WERI-Rb-1 (cell line): ENCODE data around the gene ADAM15.
A peak's percentile ranks its signal among the peaks of the same experiment; 100 is the strongest.

ENCODE experiments used
- DNase-seq: peaks from one replicate; pipeline ENCODE4 v3.0.0-alpha.2; 2020
- H3K27ac ChIP-seq: fragments of 250-450 bp; sonication (Bioruptor Pico); 2 replicates; pipeline ENCODE4 v1.5.1; 2020; ENCODE audit warnings: mild to moderate bottlenecking, moderate library complexity
- H3K27me3 ChIP-seq: fragments of 250-450 bp; sonication (Bioruptor Pico); 2 replicates; pipeline ENCODE4 v1.5.1; 2021; ENCODE audit warnings: mild to moderate bottlenecking, low read depth, moderate library complexity; ENCODE audit not compliant: insufficient read depth, severe bottlenecking
- H3K36me3 ChIP-seq: fragments of 250-450 bp; sonication (Bioruptor Pico); 2 replicates; pipeline ENCODE4 v1.5.1; 2020; ENCODE audit warnings: mild to moderate bottlenecking, moderate library complexity
- H3K4me3 ChIP-seq: 2 replicates; pipeline ENCODE4 v1.5.1; 2011; ENCODE audit warnings: low read depth, mild to moderate bottlenecking, control low read depth, low read length
- H3K9me3 ChIP-seq: fragments of 250-450 bp; sonication (Bioruptor Pico); 2 replicates; pipeline ENCODE4 v1.5.1; 2021; ENCODE audit warnings: mild to moderate bottlenecking, moderate library complexity; ENCODE audit not compliant: severe bottlenecking
- TF ChIP-seq, protein P1 (sequence below): IDR thresholded peaks from 2 replicates; pipeline ENCODE4 v1.5.1; 2011; ENCODE audit warnings: low read depth, mild to moderate bottlenecking, control low read depth, inconsistent platforms, low read length

ADAM15 gene, protein sequence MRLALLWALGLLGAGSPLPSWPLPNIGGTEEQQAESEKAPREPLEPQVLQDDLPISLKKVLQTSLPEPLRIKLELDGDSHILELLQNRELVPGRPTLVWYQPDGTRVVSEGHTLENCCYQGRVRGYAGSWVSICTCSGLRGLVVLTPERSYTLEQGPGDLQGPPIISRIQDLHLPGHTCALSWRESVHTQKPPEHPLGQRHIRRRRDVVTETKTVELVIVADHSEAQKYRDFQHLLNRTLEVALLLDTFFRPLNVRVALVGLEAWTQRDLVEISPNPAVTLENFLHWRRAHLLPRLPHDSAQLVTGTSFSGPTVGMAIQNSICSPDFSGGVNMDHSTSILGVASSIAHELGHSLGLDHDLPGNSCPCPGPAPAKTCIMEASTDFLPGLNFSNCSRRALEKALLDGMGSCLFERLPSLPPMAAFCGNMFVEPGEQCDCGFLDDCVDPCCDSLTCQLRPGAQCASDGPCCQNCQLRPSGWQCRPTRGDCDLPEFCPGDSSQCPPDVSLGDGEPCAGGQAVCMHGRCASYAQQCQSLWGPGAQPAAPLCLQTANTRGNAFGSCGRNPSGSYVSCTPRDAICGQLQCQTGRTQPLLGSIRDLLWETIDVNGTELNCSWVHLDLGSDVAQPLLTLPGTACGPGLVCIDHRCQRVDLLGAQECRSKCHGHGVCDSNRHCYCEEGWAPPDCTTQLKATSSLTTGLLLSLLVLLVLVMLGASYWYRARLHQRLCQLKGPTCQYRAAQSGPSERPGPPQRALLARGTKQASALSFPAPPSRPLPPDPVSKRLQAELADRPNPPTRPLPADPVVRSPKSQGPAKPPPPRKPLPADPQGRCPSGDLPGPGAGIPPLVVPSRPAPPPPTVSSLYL

DNA sequence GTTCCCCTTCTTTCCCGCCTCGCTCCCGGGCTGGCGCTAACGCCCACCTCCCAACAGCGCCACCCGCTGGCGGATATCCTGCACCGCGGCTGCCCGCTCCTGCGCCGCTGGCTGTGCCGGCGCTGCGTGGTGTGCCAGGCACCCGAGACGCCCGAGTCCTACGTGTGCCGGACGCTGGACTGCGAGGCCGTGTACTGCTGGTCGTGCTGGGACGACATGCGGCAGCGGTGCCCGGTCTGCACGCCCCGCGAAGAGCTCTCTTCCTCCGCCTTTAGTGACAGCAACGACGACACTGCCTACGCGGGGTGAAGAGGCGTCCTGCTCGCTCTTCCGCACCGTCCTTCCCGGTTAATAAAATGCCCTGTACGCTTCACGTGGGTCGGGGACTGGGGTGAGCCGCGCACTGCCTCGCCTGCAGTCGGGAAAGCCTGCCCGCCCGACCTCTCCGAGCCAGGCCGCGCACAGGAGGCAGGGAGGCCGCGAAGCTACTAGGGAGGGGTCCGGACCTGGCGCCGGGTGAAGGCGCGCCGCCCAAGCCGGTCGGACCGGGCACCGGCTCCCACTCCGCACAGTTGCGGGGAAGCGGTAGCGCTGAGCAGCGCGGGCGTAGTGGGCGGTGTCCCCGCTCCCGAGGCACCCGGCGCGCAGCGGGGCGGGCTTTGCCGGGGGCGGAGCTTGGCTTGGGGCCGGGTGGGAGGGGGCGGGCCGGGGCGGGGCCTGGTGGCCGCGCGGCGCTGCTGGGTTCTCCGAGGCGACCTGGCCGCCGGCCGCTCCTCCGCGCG is at the start of gene ADAM15:
Gene ADAM15, plus strand, starts transcription at position 757 of the 782 bp plus-strand sequence. CDS start 71 bp downstream, outside the sequence.
- TF ChIP-seq, protein P1, sequence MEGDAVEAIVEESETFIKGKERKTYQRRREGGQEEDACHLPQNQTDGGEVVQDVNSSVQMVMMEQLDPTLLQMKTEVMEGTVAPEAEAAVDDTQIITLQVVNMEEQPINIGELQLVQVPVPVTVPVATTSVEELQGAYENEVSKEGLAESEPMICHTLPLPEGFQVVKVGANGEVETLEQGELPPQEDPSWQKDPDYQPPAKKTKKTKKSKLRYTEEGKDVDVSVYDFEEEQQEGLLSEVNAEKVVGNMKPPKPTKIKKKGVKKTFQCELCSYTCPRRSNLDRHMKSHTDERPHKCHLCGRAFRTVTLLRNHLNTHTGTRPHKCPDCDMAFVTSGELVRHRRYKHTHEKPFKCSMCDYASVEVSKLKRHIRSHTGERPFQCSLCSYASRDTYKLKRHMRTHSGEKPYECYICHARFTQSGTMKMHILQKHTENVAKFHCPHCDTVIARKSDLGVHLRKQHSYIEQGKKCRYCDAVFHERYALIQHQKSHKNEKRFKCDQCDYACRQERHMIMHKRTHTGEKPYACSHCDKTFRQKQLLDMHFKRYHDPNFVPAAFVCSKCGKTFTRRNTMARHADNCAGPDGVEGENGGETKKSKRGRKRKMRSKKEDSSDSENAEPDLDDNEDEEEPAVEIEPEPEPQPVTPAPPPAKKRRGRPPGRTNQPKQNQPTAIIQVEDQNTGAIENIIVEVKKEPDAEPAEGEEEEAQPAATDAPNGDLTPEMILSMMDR: peak; percentile 100
- Histone ChIP-seq H3K27me3 (no peaks in the 10 kb centered on the region), H3K9me3 (no peaks in the 10 kb centered on the region), H3K36me3 (peaks cover 24% of the 10 kb centered on the region), H3K27ac (peak within 1 kb of the TSS; percentile 93), H3K4me3 (peak within 1 kb of the TSS; percentile 74)
- peak; percentile 99 for DNase-seq

DNA sequence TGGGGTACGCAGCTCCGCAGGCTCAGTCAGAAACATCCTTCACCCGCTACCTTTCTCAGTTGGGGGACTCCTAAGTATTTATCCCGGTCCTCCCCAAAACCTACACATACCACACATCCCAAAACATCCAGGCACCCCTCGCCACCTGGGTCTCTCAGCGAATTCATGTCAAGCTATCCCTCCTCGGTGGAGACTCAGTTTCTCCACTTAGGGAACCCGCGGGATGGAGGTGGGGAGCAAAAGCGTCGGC is 49.8 kb upstream of the ADAM15 start:
- H3K36me3 ChIP-seq: peaks cover 8% of the 10 kb centered on the region
- TF ChIP-seq, protein P1: no peak
- H3K9me3 ChIP-seq: no peaks in the 10 kb centered on the region
- H3K27ac ChIP-seq: peak overlapping the region; percentile 99
- H3K27me3 ChIP-seq: no peaks in the 10 kb centered on the region
- H3K4me3 ChIP-seq: peak overlapping the region; percentile 64
- no peak for DNase-seq

DNA sequence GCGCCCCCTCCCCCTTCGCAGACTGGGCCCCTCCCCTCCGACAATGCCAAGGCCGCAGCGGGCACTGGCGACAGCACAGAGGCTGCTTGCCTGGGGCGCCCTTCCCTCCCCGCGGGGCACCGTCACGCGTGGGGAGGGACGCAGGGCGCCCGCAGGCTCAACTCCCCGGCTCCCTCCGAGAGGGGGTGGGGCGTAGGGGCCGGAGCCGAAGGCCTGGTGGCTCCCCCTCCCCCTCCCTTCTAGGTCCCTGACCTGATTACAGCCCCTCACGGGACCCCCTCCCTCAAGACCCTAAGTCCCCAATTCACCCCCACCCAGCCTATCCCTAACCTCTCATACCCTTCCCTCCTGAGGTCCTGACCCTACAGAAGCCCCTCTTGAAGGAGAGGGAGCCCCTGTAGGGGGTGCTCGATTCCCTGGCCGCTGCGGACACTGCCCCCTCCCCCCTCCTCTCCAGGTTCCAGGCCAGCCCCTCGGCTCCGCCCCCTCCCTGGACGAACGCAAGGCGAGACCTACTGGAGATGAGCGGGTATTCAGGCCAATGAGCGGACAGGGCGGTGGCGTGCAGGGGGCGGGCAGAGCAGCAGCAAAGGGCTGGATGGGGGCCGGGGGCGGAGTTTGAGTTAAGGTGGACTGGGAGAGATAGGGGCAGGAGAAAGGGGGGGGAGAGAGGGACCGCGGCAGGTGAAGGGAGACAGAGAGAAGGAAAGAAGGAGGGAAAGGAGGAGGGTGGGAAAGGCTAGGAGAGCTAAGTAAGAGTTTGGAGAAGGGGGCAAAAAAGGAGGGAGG is 49.2 kb upstream of the ADAM15 start:
- H3K4me3 ChIP-seq: peak overlapping the region; percentile 64
- no peaks in the 10 kb centered on the region for H3K9me3 ChIP-seq
- H3K36me3 ChIP-seq: peaks cover 11% of the 10 kb centered on the region
- no peaks in the 10 kb centered on the region for H3K27me3 ChIP-seq
- peak; percentile 100 for DNase-seq
- TF ChIP-seq, protein P1: peak; percentile 86
- peak overlapping the region; percentile 99 for H3K27ac ChIP-seq

DNA sequence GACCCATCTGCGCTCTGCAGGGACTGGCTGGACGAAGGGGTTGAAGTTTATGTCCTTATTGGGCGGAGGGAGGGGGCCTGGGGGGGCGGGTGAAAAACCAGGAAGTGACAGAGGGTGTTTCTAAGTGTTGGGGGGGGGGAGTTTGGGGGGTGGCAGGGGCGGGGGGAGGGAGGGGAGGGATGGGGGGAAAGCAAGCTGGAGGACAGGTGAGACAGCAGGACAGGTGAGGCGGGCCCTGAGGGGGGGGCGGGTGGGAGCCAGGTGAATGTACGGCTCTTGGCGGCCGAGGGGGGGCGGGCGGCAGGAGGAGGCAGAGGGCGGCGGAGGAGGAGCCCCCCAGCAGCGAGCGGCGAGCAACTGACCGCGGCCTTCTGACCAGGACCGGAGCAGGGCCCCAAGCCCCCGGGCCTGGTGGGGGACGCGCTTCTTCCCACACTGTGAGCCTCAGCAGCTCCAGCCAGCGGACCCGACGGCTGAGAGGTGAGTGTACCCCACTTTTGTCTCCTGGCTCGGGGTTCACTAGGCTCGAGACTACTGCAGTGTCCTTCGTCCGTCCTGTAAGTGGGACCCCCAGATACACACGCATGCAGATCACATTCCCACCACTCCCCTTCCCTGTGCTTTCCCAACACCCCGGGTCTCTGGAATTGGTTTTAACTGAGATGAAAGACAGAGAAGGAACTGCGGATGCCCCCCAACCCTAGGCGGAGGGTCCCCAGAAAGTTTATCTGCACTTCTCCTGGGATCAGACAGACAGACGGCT is 48.5 kb upstream of the ADAM15 start, which contains the start of gene ZBTB7B:
Gene ZBTB7B, plus strand, starts transcription at position 339 of the 763 bp plus-strand sequence. CDS start 11,859 bp downstream, outside the sequence.
- no peaks in the 10 kb centered on the region for H3K9me3 ChIP-seq
- H3K4me3 ChIP-seq: peak within 1 kb of the TSS; percentile 73
- DNase-seq: no peak
- peak within 1 kb of the TSS; percentile 99 for H3K27ac ChIP-seq
- peaks cover 17% of the 10 kb centered on the region for H3K36me3 ChIP-seq
- no peaks in the 10 kb centered on the region for H3K27me3 ChIP-seq
- TF ChIP-seq, protein P1: no peak
